Measurements from ENCODE around the gene RAD51B.

RAD51B gene

DNA sequence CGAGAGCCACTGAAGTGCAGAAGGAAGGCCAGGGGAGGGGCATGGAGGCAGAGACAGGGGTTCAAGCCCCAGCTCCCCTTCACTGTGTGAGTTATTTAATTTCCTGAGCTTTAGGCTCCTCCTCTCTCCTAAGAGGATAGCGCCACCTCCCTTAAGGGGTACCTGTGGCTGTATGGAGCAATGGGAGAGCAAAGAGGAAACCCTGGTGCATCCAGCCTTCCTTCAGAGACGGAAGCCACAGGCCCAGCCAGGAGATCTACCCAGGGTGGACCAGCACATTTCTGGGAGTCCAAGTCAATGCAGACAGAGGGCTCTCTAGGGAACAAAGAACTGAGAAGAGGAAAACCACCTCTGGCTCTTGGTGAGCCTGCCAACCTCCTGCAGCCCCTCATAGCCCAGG lies 883.0 kb downstream of the RAD51B start:
- Mint-ChIP-seq H3K4me1 (ENCODE audit: low read depth in 2 of 2) (peaks cover 4% of the 10 kb centered on the region in 2 donors), H3K27ac (no peak overlapping the region)
- no peak for ATAC-seq (replicated peaks)

DNA sequence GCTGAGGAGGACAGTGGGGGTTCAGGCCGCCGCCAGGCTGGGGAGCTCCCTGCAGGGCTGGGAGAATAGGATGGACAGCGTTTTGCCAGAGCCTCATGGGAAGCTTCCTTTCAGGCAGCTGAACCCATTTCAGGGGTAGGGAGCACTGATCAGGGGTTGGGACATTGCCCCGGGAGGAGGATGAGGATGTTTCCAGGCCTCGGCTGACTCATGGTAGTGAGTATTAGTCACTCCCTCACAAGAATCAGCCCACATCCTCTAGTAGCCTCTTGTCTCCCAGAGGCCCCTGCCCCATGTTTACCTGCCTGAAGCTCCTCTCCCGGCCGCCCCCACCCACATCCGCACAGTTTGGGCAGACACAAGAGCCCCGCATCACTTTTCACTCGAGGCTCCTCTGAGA lies 883.5 kb downstream of the RAD51B start:
- Mint-ChIP-seq H3K27me3 (no peaks in the 10 kb centered on the region), H3K27ac (no peak overlapping the region), H3K36me3 (ENCODE audit: insufficient read depth) (no peaks in the 10 kb centered on the region), H3K9me3 (no peaks in the 10 kb centered on the region), H3K4me1 (ENCODE audit: low read depth in 2 of 2) (peaks cover 4% of the 10 kb centered on the region in 2 donors), H3K4me3 (no peak overlapping the region)
- ATAC-seq (replicated peaks) (no peak), DNase-seq (no peak)

More for the DNA sequence above, 883.0 kb downstream of the RAD51B start:
- no peaks in the 10 kb centered on the region for H3K36me3 Mint-ChIP-seq (ENCODE audit: insufficient read depth)
- H3K9me3 Mint-ChIP-seq = no peaks in the 10 kb centered on the region
- DNase-seq = no peak
- no peak overlapping the region for H3K4me3 Mint-ChIP-seq
- H3K27me3 Mint-ChIP-seq = no peaks in the 10 kb centered on the region

DNA sequence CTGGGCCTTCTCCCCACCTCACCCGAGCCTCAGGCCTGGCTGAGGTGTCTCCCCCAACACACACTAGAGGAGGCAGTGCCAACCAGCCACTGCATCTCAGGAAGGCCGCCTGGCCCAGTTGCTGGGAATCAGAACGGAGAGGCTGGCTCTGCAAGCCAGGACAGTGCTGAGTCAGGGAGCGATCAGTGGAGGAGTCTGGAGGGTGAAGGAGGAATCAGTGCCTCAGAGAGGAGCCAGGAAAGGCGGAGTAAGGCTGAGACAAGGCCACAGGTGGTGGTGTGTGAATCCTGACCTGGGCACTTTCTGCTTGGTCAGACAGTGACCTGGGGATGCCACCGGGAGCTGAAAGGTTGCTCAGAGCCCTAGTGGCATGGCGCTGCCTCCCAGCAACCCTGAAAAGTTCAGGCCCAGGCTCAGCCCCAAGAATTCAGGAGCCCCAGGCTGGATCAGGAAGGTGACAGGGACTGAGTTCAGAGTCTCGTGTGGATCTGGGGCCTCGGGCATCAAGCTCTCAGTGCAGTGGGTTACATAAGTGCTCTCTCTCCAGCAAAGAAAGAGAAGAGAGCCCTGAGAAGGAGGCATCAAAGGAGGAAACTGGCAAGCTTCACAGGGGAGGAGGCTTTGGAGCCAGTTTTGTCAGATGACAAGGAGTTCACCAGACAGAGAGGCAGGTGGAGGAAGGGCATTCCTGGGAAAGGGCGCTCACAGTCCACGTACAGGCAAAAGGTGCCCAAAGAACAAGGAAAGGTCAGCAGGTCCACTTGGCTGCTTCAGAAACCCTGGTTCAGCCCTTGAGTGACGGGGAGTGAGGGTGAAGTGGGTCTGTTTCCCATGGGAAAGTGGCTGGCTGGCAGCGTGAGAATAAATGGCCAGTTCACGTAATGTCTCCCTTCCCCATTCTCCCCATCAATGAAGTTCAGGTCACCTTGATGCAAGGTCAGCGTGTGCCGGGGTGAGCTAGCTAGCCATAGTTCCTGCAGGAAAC lies 885.4 kb downstream of the RAD51B start:
- ATAC-seq (replicated peaks) (no peak), DNase-seq (no peak)
- H3K9me3 Mint-ChIP-seq = no peaks in the 10 kb centered on the region
- no peaks in the 10 kb centered on the region for H3K36me3 Mint-ChIP-seq (ENCODE audit: insufficient read depth)
- H3K27ac Mint-ChIP-seq = no peak overlapping the region
- H3K4me3 Mint-ChIP-seq = no peak overlapping the region
- no peaks in the 10 kb centered on the region for H3K27me3 Mint-ChIP-seq
- H3K4me1 Mint-ChIP-seq (ENCODE audit: low read depth in 2 of 2) = peaks cover 4% of the 10 kb centered on the region in 2 donors

DNA sequence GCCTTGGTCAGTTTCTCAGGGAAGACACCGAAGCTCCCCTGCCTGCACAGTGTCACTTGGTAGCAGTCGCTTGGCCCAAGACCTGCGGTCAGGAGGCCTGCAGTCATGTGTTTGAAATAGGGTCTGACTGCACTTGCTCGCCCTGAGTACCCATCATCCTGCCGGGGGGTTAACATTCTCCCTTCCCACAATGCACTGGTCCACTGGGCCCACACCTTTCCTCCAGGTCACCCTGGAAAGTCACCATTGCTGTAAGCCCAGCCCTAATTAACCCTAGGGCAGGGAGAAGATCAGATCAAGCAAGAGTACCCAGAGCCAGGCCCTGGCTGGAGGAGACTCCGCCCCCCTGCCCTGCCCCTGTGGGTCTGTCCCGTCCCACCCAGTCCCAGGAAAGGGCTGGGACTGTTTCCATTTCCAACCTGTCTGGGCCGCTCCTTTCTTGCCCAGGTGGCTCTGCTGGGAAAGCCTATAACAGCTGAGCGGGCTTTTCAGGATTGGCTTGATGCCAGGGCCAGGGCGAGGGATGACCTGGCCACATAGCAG lies 886.2 kb downstream of the RAD51B start:
- no peak overlapping the region for H3K27ac Mint-ChIP-seq
- no peak overlapping the region for H3K4me3 Mint-ChIP-seq

DNA sequence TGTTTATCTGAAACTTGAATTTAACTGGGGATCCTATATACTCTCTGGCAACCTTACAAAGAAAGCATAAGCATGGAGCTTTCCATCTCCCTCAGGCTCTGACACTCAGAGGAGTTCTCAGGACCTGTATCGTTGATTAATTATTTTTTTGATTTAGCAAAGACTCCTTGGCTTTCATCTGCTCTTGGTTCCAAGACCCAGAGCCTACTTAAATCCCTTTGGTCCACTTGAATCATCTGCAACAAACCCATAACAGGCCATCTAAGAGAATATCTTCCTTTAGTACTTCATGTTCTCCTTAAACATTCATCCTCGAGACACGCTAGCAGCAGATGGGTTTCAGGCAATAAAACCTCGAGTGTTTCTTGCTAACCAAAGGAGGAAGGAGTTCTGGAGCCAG lies 887.9 kb downstream of the RAD51B start:
- Mint-ChIP-seq H3K27me3 (no peaks in the 10 kb centered on the region), H3K4me1 (ENCODE audit: low read depth in 2 of 2) (peaks cover 19 to 20% of the 10 kb centered on the region in 2 donors), H3K9me3 (no peaks in the 10 kb centered on the region), H3K36me3 (ENCODE audit: insufficient read depth) (no peaks in the 10 kb centered on the region), H3K4me3 (no peak overlapping the region), H3K27ac (no peak overlapping the region)
- no peak for ATAC-seq (replicated peaks)
- DNase-seq = no peak

More for the DNA sequence above, 886.2 kb downstream of the RAD51B start:
- DNase-seq (no peak), ATAC-seq (replicated peaks) (no peak)
- Mint-ChIP-seq H3K4me1 (ENCODE audit: low read depth in 2 of 2) (peaks cover 4 to 6% of the 10 kb centered on the region in 2 donors), H3K36me3 (ENCODE audit: insufficient read depth) (no peaks in the 10 kb centered on the region), H3K27me3 (no peaks in the 10 kb centered on the region), H3K9me3 (no peaks in the 10 kb centered on the region)

DNA sequence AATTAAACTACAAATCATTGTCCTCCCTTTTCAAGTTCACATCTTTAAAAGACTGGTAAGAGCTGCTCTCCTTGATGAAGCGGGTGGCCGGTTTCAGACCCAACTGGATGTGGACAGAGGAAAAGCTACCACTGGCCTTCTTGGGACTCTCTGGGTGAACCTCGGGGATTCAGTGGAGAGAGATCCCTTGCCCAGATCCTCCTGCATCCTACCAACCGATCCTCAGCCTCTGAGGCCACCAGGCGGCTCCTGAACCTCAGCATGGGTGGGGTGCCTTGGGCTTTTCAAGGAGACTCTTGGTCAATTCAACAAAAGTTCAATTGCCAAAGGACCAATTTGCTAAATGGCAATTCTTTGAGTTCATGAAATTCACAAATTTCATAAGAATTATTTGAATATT lies 888.8 kb downstream of the RAD51B start:
- H3K27me3 Mint-ChIP-seq = no peaks in the 10 kb centered on the region
- H3K36me3 Mint-ChIP-seq (ENCODE audit: insufficient read depth) = no peaks in the 10 kb centered on the region
- H3K9me3 Mint-ChIP-seq = no peaks in the 10 kb centered on the region
- no peak for ATAC-seq (replicated peaks)
- peaks cover 26 to 29% of the 10 kb centered on the region in 2 donors for H3K4me1 Mint-ChIP-seq (ENCODE audit: low read depth in 2 of 2)
- DNase-seq = no peak
- no peak overlapping the region for H3K27ac Mint-ChIP-seq
- no peak overlapping the region for H3K4me3 Mint-ChIP-seq

DNA sequence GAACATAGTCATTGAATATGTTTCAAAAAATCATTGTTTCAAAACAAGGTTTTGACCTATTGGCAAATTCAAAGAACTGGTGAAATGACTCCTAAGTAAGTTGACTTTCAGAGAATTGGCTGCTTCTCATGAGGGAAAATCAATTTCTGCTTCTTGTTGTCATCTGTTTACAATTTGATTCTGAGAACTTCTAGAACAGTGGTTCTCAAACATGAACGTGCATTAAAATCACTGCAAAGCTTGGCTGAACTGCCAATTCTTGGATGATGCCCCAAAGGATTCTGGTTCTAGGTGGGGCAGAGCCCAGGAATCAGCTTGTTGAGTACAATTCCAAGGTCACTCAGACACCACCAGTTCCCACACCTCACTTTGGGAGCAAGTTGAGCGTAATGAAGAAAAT lies 889.4 kb downstream of the RAD51B start:
- Mint-ChIP-seq H3K4me3 (no peak overlapping the region), H3K36me3 (ENCODE audit: insufficient read depth) (no peaks in the 10 kb centered on the region), H3K4me1 (ENCODE audit: low read depth in 2 of 2) (peaks cover 29 to 32% of the 10 kb centered on the region in 2 donors), H3K27ac (no peak overlapping the region), H3K9me3 (no peaks in the 10 kb centered on the region), H3K27me3 (no peaks in the 10 kb centered on the region)
- no peak for ATAC-seq (replicated peaks)
- DNase-seq = no peak

DNA sequence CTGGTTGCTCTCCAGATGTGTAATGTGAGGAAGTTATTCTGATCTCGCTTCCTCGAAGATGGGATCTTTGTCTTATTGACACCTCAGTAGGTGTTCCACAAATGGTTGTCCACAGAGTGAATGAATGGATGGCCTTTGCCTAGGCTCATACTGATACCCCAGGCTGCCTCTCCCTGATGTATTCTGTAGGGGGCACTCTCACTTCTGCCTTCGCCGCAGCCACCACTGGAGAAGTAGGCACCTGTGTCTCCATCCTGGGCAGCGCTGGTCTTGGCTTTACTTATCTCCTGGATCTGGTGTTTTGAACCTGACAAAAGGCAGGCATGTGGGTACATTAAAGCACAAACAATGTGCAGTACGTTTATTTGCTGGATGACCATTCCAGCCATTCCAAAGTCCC lies 891.2 kb downstream of the RAD51B start:
- Mint-ChIP-seq H3K27me3 (no peaks in the 10 kb centered on the region), H3K4me3 (no peak overlapping the region), H3K27ac (peak overlapping the region in 1 of 2 donors; percentile 90), H3K9me3 (no peaks in the 10 kb centered on the region), H3K36me3 (ENCODE audit: insufficient read depth) (no peaks in the 10 kb centered on the region), H3K4me1 (ENCODE audit: low read depth in 2 of 2) (peaks cover 28 to 31% of the 10 kb centered on the region in 2 donors)
- ATAC-seq (replicated peaks) (no peak), DNase-seq (no peak)

DNA sequence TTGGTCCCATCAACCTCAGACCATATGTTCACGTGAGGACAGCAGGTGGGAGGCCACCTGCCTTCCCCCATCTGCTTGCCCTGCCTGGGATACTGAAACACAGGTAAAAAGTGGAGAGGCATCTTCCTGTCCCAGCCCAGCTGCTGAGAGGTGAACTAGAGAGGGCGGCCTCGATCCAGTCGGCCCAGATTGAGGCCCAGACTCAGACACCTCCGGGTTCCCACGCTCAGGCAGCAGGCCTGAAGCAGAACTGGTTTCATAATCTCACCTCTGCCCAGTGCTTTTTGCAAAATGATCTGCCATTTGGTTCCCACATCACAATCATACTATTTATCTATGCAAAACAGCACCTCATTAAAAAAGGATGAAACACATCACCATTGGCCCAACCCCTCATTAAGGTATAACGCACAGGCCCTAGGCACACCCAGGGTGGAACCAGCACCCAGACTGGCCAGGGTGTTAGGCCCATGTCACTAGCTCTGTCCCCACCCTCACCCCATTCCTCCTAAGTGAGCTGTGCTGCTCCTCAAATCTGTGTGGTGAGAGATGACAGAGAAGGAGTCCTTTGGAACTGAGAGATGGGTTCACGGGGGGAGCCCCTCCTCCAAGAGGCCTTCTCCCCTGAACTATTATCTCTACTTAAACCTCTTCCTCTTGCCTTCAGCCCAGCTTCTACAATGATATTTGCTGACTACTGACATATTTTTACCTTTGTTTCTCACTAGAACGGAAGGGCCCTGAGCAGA lies 892.2 kb downstream of the RAD51B start:
- Mint-ChIP-seq H3K27me3 (no peaks in the 10 kb centered on the region), H3K4me1 (ENCODE audit: low read depth in 2 of 2) (peaks cover 28 to 31% of the 10 kb centered on the region in 2 donors), H3K9me3 (no peaks in the 10 kb centered on the region), H3K36me3 (ENCODE audit: insufficient read depth) (no peaks in the 10 kb centered on the region), H3K27ac (peak overlapping the region; percentile 80 to 90), H3K4me3 (peak overlapping the region; percentile 32 to 46)
- DNase-seq (peak; percentile 7 to 26 (median 22)), ATAC-seq (replicated peaks) (peak; percentile 84)

DNA sequence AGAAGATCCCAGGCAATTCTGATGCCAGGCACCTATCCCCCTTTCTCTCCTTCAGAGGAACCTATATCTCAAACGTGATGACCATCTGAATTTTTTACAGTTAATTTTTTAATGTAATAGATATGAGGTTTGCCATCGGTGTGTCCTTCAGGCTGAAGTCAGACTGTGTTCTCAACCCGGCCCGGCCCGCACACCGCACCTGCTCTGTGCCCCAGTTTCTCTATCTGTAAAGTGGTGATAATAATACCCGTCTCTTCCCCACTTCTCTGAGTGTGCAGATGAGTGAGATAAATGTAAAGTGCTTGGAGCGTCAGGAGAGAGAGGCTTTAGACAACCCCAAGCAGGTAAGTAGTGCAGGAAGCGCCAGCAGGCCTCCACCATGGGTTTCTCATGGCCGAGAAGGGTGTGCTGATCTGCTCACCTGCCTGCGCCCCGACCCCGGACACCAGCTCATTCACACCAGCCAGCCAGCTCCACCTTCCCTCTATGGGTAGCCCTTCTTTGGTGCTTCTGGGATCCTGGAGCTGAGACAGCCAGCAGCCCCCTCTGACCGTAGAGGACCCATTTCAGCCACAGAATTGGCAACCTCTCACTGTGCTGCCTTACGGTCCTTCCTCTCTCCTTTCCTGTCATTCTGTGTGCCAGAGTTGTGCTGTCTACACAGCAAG lies 893.3 kb downstream of the RAD51B start:
- Mint-ChIP-seq H3K27ac (peak overlapping the region; percentile 80 to 90), H3K9me3 (no peaks in the 10 kb centered on the region)
- no peak for ATAC-seq (replicated peaks)

DNA sequence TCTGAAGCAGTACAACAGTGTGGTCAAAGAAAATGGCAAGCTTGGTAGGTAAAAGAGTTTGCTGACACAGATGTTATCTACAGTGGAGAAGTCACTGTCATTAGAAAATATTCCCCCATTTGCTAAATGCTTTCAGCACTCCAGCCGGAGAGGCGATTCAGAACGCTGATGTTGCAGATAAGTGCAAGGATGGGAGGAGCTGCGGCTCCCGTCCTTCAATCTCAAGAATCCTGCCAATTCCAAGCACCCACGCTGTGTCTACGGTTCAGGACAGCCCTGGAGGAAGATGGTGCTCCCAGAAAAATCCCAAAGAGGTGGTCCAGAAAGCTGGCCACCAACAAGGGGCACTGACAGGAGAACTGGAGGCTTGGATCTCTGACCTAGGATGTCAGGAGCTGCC lies 894.2 kb downstream of the RAD51B start:
- Mint-ChIP-seq H3K36me3 (ENCODE audit: insufficient read depth) (no peaks in the 10 kb centered on the region), H3K4me1 (ENCODE audit: low read depth in 2 of 2) (peaks cover 28 to 33% of the 10 kb centered on the region in 2 donors), H3K27me3 (no peaks in the 10 kb centered on the region), H3K9me3 (no peaks in the 10 kb centered on the region), H3K4me3 (no peak overlapping the region), H3K27ac (peak overlapping the region; percentile 80 to 90)
- DNase-seq = no peak
- ATAC-seq (replicated peaks) = no peak

More for the DNA sequence above, 893.3 kb downstream of the RAD51B start:
- H3K27me3 Mint-ChIP-seq = no peaks in the 10 kb centered on the region
- H3K36me3 Mint-ChIP-seq (ENCODE audit: insufficient read depth) = no peaks in the 10 kb centered on the region
- peaks cover 28% of the 10 kb centered on the region in 2 donors for H3K4me1 Mint-ChIP-seq (ENCODE audit: low read depth in 2 of 2)
- H3K4me3 Mint-ChIP-seq = no peak overlapping the region
- DNase-seq = no peak

DNA sequence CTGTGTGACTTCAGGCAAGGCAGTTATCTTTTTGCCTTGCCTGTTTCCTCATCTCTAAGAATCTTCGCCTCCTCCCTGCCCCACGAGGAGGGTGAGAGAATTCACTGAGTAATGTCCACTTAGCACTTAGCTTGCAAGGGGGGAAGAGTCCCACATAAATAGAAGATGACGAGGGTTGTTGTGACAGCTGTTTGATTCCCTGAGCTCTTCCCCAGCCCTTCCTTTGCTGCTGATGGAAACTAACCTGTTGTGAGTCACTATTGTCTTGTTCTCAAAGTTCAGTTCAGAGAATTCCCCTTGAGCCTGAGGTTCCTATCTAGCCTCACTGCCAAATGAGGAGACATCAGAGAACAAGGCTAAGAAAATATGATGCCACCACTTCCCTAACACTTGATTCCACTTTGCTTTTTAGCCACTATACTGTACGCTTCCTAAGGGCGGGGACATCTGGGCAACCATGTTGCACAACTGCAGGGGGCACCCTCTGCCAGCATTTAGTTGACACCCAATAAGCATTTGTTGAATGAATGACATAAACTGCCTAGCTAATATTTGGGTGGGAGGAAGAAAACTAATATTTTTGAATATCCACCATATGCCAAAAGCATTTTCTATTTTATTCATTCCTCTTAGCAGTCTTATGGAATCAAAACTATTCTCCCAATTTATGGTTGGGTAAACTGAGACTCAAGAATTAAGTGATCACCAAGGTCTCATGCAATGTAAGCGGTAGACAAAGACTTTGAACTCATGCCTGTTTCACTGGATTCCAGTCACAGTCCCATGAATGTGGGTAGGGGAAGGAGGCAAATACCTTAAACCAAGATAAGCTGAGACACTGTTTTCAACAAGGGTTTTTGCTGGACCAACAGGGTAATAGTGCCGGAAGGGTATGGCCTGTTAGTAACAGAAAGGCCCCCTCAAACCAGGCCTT lies 895.7 kb downstream of the RAD51B start:
- DNase-seq (no peak), ATAC-seq (replicated peaks) (no peak)
- no peaks in the 10 kb centered on the region for H3K27me3 Mint-ChIP-seq
- peaks cover 34 to 45% of the 10 kb centered on the region in 2 donors for H3K4me1 Mint-ChIP-seq (ENCODE audit: low read depth in 2 of 2)
- no peaks in the 10 kb centered on the region for H3K36me3 Mint-ChIP-seq (ENCODE audit: insufficient read depth)
- H3K27ac Mint-ChIP-seq = peak overlapping the region; percentile 69 to 74
- H3K4me3 Mint-ChIP-seq = no peak overlapping the region
- peaks cover 4 to 8% of the 10 kb centered on the region in 2 donors for H3K9me3 Mint-ChIP-seq

Measured in effector memory CD8-positive, alpha-beta T cell (primary cell).